Measurements from ENCODE around the gene DAW1.

DAW1 gene

DNA sequence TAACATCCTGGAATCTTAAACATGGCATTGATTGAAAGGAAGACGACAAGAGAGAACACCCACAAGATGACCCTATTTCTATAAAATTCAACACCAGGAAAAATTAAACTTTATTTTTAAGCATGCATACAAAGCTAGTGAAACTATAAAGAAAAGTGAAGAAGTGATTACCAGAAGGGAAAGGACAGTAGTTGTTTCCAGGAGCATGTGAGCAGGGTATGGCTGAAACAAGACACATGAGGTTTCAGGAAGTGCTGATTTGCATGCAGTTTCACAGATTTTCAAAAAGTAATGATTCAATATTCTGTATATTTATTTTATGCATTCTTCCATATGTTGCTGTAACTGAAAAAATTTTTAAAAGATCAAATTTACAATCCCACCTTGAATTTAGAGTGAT is 24.6 kb upstream of the DAW1 start:
- DNase-seq = no peak
- Mint-ChIP-seq H3K27me3 (no peaks in the 10 kb centered on the region), H3K4me1 (ENCODE audit: low read depth in 2 of 2) (peaks cover 0 to 9% of the 10 kb centered on the region in 2 donors), H3K4me3 (peak overlapping the region in 1 of 2 donors; percentile 43), H3K9me3 (no peaks in the 10 kb centered on the region), H3K36me3 (ENCODE audit: insufficient read depth) (peaks cover 13% of the 10 kb centered on the region), H3K27ac (peak overlapping the region; percentile 33 to 77)
- no peak for ATAC-seq (replicated peaks)

DNA sequence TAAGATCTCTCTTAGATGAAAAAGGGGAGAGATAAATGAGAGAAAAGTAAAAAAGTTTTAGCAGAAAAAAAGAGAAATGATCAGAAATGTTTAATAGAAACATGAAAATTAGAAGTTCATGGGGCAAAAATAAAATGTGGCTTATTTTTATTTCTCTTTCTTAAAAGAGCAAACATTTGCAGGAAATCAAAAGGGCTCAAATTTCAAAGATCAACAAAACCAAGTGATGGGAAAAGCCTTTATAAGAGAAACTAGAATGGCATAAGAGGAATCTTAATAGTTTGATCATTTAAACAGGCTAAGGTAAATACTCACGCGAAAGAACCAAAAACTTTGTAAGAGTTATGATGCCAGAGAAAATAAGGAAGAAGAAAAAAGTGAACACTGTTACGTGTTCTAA is 23.3 kb upstream of the DAW1 start:
- Mint-ChIP-seq H3K27me3 (no peaks in the 10 kb centered on the region), H3K4me1 (ENCODE audit: low read depth in 2 of 2) (peaks cover 0 to 9% of the 10 kb centered on the region in 2 donors), H3K9me3 (no peaks in the 10 kb centered on the region), H3K4me3 (peak overlapping the region; percentile 6 to 43), H3K27ac (peak overlapping the region; percentile 39 to 77), H3K36me3 (ENCODE audit: insufficient read depth) (peaks cover 13% of the 10 kb centered on the region)
- peak; percentile 17 for ATAC-seq (replicated peaks)
- DNase-seq = no peak

DNA sequence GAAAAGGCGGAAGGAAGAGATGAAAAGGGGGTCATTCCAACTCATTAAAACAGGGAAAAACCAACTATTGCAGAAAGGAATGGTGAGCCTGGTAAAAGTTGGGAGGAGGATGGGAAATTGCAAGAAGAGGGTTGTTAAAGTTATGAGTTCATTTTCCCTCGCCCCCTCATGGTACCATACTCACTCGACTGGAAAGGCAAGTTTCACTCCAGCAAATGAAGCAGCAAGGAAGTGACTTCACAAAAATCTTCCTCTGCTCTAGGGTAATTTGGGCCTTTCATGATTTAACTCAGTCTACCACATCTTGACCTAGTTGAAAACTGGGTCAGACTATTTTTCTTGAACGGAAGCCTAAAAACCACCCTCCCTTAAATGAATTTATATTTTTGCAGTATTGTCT is 22.8 kb upstream of the DAW1 start:
- Mint-ChIP-seq H3K27me3 (no peaks in the 10 kb centered on the region), H3K4me3 (peak overlapping the region; percentile 6 to 43), H3K9me3 (no peaks in the 10 kb centered on the region), H3K36me3 (ENCODE audit: insufficient read depth) (peaks cover 13% of the 10 kb centered on the region), H3K27ac (peak overlapping the region; percentile 39 to 77), H3K4me1 (ENCODE audit: low read depth in 2 of 2) (peaks cover 0 to 9% of the 10 kb centered on the region in 2 donors)
- DNase-seq (peak in 2 of 3 experiments; percentile 25 to 27), ATAC-seq (replicated peaks) (peak; percentile 92)

DNA sequence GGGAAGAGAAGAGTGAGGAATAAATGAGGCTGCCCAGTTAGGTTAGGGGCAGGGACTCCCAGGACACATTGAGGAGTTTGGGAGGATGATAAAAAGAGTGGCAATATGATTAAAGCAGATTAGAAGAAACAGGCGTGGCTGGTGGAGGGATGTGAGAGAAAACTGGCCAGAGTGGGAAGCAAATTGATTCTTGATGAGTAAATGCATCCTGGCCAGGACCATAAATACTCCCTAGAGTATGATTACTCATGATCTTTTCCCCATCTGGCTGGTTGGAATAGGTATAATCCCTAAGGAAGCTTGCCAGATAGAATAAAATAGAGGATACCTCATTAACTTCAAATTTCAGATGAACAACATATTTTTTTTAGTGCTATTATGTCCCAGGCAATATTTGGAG is 21.5 kb upstream of the DAW1 start:
- no peak for DNase-seq
- no peaks in the 10 kb centered on the region for H3K27me3 Mint-ChIP-seq
- H3K4me1 Mint-ChIP-seq (ENCODE audit: low read depth in 2 of 2) = peaks cover 0 to 9% of the 10 kb centered on the region in 2 donors
- no peak for ATAC-seq (replicated peaks)
- no peaks in the 10 kb centered on the region for H3K9me3 Mint-ChIP-seq
- peaks cover 13% of the 10 kb centered on the region for H3K36me3 Mint-ChIP-seq (ENCODE audit: insufficient read depth)
- H3K4me3 Mint-ChIP-seq = no peak overlapping the region
- peak overlapping the region in 1 of 2 donors; percentile 77 for H3K27ac Mint-ChIP-seq

DNA sequence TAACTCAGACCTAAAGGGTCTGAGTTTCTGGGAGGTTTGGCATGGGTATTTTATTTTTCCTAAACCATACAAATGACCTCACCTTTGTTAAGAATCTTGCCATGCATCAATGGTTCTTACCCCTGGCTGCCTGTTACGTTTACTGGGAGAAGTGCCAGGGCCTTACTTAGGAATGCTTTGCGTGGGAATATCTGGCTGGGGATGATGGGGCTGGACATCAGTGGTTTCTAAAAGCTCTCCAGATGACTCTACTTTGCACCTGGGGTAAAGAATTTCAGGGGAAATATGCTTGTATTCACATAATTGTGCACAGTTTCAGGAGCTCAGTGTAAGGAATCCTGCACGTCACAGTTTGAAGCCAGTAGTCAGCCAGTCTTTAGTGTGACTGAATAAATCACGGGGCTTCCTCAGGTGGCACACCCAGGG is 18.2 kb upstream of the DAW1 start:
- H3K36me3 Mint-ChIP-seq (ENCODE audit: insufficient read depth) = peaks cover 5% of the 10 kb centered on the region
- peaks cover 0 to 4% of the 10 kb centered on the region in 2 donors for H3K4me1 Mint-ChIP-seq (ENCODE audit: low read depth in 2 of 2)
- DNase-seq (no peak), ATAC-seq (replicated peaks) (no peak)
- H3K4me3 Mint-ChIP-seq = no peak overlapping the region
- no peaks in the 10 kb centered on the region for H3K9me3 Mint-ChIP-seq
- no peak overlapping the region for H3K27ac Mint-ChIP-seq
- no peaks in the 10 kb centered on the region for H3K27me3 Mint-ChIP-seq

DNA sequence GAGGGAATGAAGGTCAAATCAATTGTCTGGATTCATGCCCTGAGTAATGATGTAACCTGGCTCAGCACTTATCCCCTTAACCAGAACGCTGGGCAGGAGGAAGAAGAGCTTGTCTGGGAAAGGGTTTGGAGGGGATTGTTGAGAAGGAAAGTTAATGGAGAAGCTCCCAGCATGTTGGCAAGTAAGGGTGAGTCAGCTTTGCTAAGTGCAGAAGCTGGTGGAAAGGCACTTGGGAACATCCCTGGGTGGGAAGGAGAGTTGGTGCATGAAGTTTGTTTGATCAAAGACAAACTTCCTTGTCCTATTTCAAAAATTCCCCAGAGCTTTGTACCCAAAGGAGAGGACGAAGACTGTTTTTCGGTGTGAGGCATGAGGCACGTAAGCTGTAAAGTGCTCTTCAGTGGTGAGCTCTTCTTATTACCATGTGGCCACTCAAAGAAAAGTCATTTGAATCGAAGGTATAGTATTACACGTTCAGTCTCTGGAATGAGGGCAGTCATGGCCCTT is 17.6 kb upstream of the DAW1 start:
- DNase-seq = no peak
- H3K9me3 Mint-ChIP-seq = no peaks in the 10 kb centered on the region
- no peaks in the 10 kb centered on the region for H3K36me3 Mint-ChIP-seq (ENCODE audit: insufficient read depth)
- no peak overlapping the region for H3K4me3 Mint-ChIP-seq
- ATAC-seq (replicated peaks) = no peak
- H3K27ac Mint-ChIP-seq = no peak overlapping the region
- H3K4me1 Mint-ChIP-seq (ENCODE audit: low read depth in 2 of 2) = peaks cover 0 to 4% of the 10 kb centered on the region in 2 donors
- no peaks in the 10 kb centered on the region for H3K27me3 Mint-ChIP-seq

DNA sequence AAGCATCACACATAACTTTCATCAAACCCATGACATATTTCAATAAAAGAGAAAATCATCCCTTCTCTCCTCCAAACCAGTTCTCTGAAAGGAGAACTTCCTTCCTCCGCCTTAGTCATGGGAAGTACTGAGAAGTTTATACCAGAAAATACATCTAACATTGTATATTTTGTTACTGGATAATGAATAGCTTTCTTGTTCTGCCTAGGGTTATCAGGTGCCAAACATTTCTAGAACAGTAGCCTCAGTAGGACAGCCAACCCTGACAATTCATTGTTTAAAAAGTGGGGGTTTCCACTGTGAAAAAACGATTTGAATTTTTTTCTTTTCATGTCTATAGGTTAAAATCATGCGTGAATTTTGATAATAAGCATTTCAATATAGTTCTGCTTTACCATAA is 16.0 kb upstream of the DAW1 start:
- no peaks in the 10 kb centered on the region for H3K9me3 Mint-ChIP-seq
- H3K27ac Mint-ChIP-seq = no peak overlapping the region
- H3K36me3 Mint-ChIP-seq (ENCODE audit: insufficient read depth) = no peaks in the 10 kb centered on the region
- DNase-seq = no peak
- ATAC-seq (replicated peaks) = no peak
- no peaks in the 10 kb centered on the region for H3K27me3 Mint-ChIP-seq
- H3K4me1 Mint-ChIP-seq (ENCODE audit: low read depth in 2 of 2) = no peaks in the 10 kb centered on the region
- H3K4me3 Mint-ChIP-seq = no peak overlapping the region

DNA sequence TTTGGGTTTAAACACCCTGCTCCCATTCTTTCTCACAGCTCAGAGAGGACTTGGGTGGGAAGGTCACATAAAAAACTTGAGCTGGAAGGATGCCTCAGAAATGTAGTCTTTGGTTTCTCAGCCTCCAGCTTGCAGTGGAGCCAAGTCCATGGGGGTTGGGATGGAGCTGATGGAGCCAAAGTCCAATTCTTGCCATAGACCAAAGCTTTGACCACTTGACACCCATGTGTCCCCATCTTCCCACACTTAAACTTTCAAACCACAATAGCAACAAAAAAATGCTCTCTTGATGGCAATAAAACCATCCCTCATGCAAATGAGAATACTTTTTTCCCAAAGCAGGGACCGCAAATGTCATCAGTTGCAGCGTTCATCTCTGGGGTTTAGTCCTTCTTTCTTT is 14.7 kb upstream of the DAW1 start:
- DNase-seq = no peak
- H3K27ac Mint-ChIP-seq = no peak overlapping the region
- no peak for ATAC-seq (replicated peaks)
- H3K27me3 Mint-ChIP-seq = no peaks in the 10 kb centered on the region
- H3K4me1 Mint-ChIP-seq (ENCODE audit: low read depth in 2 of 2) = no peaks in the 10 kb centered on the region
- no peaks in the 10 kb centered on the region for H3K9me3 Mint-ChIP-seq
- H3K4me3 Mint-ChIP-seq = no peak overlapping the region
- no peaks in the 10 kb centered on the region for H3K36me3 Mint-ChIP-seq (ENCODE audit: insufficient read depth)

DNA sequence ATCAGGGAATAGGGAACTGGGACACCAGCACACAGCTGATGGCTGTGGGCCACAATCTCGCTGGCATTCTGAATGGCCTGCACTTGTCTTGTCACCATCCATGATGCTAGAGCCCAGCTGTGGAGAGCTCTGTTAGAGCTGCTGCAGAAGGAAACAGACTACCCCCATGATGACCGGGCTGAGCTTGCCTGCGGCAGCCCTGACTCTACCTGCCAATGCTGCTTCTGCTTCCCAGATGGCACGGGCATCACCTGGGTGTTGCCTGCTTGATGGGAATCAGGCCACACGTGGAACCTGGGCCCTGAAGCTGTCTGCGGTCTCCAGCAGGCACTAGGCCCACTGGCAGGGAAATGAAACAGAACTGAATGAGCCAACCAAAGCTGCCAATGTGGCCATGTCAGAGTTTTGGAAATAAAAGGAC is 11.2 kb upstream of the DAW1 start:
- DNase-seq (no peak), ATAC-seq (replicated peaks) (no peak)
- peaks cover 0 to 5% of the 10 kb centered on the region in 2 donors for H3K27me3 Mint-ChIP-seq
- H3K27ac Mint-ChIP-seq = no peak overlapping the region
- no peaks in the 10 kb centered on the region for H3K4me1 Mint-ChIP-seq (ENCODE audit: low read depth in 2 of 2)
- H3K9me3 Mint-ChIP-seq = no peaks in the 10 kb centered on the region
- no peaks in the 10 kb centered on the region for H3K36me3 Mint-ChIP-seq (ENCODE audit: insufficient read depth)
- no peak overlapping the region for H3K4me3 Mint-ChIP-seq

DNA sequence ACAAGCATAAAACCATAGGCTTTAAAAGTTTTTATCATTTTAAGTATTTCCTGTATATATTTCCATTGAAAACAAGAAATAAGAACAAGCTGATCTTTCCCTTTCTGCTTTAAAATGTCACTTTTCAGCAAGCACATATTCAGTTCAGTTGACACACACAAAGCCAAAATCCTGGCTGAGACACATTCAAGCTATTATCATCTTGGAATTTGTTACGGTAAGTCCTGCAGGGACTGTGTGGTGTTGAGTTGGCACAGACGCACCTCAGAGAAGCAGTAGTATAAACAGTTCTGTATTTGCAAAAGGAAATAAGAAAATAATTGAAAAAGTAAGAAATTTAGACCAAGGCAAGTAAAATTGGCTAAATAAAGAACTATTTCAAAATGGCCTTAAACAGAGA is 10.4 kb upstream of the DAW1 start:
- no peaks in the 10 kb centered on the region for H3K9me3 Mint-ChIP-seq
- no peaks in the 10 kb centered on the region for H3K4me1 Mint-ChIP-seq (ENCODE audit: low read depth in 2 of 2)
- no peak for DNase-seq
- H3K27ac Mint-ChIP-seq = no peak overlapping the region
- peaks cover 0 to 5% of the 10 kb centered on the region in 2 donors for H3K27me3 Mint-ChIP-seq
- H3K4me3 Mint-ChIP-seq = no peak overlapping the region
- no peaks in the 10 kb centered on the region for H3K36me3 Mint-ChIP-seq (ENCODE audit: insufficient read depth)
- no peak for ATAC-seq (replicated peaks)

DNA sequence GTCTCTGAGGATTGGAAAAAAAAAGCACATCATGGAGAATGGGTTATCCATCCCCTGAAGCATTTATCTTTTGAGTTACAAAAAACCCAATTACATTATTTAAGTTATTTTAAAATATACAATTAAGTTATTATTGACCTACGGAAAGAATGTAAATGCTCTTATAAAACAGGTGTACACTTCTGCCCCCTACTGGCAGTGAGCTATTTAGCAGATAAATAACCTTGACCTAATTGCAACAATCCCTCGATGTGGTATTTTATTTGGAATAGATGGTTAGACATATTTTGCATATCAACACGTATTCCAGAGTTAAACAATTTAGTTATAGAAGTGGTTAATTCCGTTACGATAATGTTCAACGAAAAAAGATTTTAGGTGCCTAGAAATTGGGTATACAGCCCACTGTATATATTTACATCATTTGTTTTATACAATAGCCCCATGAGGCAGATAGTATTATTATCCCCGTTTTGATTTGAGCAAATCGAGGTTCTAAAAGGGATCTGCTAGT is 9.1 kb upstream of the DAW1 start:
- peak in 2 of 3 experiments; percentile 14 to 36 for DNase-seq
- H3K27me3 Mint-ChIP-seq = peaks cover 5 to 7% of the 10 kb centered on the region in 2 donors
- peak; percentile 37 for ATAC-seq (replicated peaks)
- H3K36me3 Mint-ChIP-seq (ENCODE audit: insufficient read depth) = no peaks in the 10 kb centered on the region
- no peaks in the 10 kb centered on the region for H3K9me3 Mint-ChIP-seq
- H3K27ac Mint-ChIP-seq = no peak overlapping the region
- no peaks in the 10 kb centered on the region for H3K4me1 Mint-ChIP-seq (ENCODE audit: low read depth in 2 of 2)
- no peak overlapping the region for H3K4me3 Mint-ChIP-seq

DNA sequence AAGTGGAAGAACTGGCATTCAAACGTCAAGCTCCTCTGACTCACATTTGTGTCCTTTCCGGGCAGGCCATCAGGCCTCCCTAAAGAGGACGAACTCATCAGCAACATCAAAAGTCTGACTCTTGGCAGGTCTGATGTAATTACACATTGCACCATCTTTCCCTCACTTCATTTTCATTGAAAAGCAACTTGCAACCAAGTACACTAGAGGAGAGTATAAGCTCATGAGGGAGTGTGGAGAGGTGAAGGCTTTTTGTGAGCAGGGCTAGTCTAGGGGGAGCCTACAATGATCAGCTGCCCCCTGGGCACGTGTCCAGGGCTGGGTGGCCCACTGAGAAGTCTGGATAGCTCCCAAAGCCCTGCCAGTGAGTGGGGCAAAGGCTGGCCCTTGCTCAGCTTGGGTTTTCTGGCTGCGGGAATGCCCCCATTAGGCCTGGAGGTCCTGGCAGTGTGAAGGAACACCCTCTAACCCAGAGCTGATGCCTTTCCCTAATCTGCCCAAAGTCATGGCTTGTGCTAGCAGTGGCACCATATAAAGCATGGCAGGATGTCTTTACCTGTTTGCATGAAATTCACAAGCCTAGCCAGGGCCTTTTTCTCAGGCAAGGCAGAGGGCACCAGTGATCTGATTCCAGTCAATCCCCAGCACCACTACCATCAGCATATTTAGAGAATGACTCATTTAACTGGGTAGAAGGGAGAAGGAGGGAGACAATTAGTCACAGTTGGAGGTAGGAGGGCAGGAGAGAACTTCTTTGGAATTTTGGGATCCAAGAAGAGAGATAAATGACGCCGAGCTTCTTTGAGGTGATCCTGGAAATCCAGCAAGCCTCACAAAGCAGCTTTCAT is 8.5 kb upstream of the DAW1 start:
- H3K27me3 Mint-ChIP-seq = peaks cover 5 to 7% of the 10 kb centered on the region in 2 donors
- DNase-seq (no peak), ATAC-seq (replicated peaks) (no peak)

DNA sequence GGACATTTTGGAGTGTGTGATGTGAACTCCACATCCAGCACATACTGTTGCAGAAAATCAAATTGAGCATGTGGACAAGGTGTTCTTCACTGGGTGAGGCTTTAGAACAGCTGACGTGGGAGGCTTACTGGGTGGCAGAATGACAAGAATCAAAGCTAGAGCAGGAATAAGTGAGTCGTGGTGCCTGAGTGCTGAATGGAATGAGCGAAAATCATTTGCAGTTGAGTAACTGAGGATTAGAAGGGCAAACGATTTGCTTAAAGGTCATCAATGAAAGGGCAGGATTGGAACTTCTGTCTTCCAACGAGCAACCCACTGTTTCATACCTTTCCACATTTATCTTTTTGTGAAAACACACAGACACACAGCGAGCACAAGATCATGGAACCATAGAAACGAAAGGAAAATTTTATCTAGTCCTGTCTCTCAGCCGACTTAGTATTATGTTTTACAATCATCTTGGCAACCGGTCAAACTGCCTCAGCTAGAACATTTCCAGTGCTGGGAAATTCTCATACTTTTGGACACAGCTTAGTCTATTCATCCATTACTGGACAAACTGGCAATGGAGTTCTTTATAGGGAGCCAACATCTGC is 7.2 kb upstream of the DAW1 start:
- no peak for ATAC-seq (replicated peaks)
- Mint-ChIP-seq H3K27me3 (peaks cover 5 to 7% of the 10 kb centered on the region in 2 donors), H3K27ac (no peak overlapping the region), H3K36me3 (ENCODE audit: insufficient read depth) (no peaks in the 10 kb centered on the region), H3K9me3 (no peaks in the 10 kb centered on the region), H3K4me1 (ENCODE audit: low read depth in 2 of 2) (no peaks in the 10 kb centered on the region), H3K4me3 (no peak overlapping the region)
- DNase-seq = no peak

More for the DNA sequence above, 8.5 kb upstream of the DAW1 start:
- Mint-ChIP-seq H3K9me3 (no peaks in the 10 kb centered on the region), H3K4me3 (no peak overlapping the region), H3K36me3 (ENCODE audit: insufficient read depth) (no peaks in the 10 kb centered on the region), H3K4me1 (ENCODE audit: low read depth in 2 of 2) (no peaks in the 10 kb centered on the region), H3K27ac (no peak overlapping the region)

DNA sequence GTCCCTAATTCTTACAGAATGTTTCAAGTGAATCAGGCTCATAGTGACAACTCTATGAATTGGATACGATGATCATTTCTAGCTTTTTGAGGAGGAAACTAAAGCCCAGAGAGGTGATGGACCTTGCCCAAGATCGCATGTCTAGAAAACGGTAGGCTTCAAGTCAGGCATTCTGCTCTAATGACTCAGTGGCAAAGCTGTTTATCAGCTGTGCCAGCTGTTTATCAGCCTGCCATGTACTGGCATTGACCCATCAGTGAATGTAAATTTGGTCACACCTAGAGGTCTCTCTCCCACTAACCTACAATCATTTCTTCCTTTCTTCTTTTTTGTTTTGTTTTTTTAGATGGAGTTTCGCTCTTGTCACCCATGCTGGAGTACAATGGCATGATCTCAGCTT is 6.1 kb upstream of the DAW1 start:
- Mint-ChIP-seq H3K27ac (no peak overlapping the region), H3K9me3 (no peaks in the 10 kb centered on the region), H3K36me3 (ENCODE audit: insufficient read depth) (no peaks in the 10 kb centered on the region), H3K27me3 (peaks cover 7 to 11% of the 10 kb centered on the region in 2 donors), H3K4me3 (no peak overlapping the region), H3K4me1 (ENCODE audit: low read depth in 2 of 2) (no peaks in the 10 kb centered on the region)
- DNase-seq (no peak), ATAC-seq (replicated peaks) (no peak)

All from effector memory CD8-positive, alpha-beta T cell (primary cell).